22Rv1 (cell line): Measurements from ENCODE around the gene GAB4.

Source experiments
- H3K27ac ChIP-seq: fragments of 450-650 bp; 2 replicates; pipeline ENCODE4 v1.5.1; 2017
- ZFX ChIP-seq: fragments of 450-650 bp; IDR thresholded peaks from 2 replicates; pipeline ENCODE4 v1.6.1; 2017; ENCODE audit warnings: antibody characterized with exemption, borderline replicate concordance
- TF ChIP-seq, protein P1 (sequence below): fragments of 450-650 bp; IDR thresholded peaks from 2 replicates; pipeline ENCODE4 v1.5.1; 2017; ENCODE audit warnings: mild to moderate bottlenecking

Gene GAB4

DNA sequence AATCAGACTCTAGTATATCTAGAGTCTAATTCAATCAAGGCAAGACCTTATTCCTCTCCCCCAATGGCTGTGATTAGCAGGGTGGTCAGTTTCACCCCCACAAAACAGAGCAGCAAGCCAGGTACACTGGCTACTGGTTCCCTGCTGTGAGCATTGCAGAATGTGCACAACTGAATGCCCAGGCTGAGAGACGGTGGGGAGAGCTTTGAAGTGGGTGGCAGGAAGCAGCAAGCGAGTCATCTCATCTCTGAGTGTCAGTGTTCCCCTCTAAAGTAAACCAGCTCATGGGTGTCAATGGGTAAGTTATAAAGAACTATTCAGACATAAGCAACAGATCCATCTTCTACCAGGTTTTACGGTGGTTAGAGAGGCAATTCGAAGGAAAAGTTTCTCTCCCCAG lies 37.6 kb downstream of the GAB4 start:
- H3K27ac ChIP-seq: no peak overlapping the region
- TF ChIP-seq, protein P1, sequence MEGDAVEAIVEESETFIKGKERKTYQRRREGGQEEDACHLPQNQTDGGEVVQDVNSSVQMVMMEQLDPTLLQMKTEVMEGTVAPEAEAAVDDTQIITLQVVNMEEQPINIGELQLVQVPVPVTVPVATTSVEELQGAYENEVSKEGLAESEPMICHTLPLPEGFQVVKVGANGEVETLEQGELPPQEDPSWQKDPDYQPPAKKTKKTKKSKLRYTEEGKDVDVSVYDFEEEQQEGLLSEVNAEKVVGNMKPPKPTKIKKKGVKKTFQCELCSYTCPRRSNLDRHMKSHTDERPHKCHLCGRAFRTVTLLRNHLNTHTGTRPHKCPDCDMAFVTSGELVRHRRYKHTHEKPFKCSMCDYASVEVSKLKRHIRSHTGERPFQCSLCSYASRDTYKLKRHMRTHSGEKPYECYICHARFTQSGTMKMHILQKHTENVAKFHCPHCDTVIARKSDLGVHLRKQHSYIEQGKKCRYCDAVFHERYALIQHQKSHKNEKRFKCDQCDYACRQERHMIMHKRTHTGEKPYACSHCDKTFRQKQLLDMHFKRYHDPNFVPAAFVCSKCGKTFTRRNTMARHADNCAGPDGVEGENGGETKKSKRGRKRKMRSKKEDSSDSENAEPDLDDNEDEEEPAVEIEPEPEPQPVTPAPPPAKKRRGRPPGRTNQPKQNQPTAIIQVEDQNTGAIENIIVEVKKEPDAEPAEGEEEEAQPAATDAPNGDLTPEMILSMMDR: no peak
- no peak for TF ChIP-seq ZFX

DNA sequence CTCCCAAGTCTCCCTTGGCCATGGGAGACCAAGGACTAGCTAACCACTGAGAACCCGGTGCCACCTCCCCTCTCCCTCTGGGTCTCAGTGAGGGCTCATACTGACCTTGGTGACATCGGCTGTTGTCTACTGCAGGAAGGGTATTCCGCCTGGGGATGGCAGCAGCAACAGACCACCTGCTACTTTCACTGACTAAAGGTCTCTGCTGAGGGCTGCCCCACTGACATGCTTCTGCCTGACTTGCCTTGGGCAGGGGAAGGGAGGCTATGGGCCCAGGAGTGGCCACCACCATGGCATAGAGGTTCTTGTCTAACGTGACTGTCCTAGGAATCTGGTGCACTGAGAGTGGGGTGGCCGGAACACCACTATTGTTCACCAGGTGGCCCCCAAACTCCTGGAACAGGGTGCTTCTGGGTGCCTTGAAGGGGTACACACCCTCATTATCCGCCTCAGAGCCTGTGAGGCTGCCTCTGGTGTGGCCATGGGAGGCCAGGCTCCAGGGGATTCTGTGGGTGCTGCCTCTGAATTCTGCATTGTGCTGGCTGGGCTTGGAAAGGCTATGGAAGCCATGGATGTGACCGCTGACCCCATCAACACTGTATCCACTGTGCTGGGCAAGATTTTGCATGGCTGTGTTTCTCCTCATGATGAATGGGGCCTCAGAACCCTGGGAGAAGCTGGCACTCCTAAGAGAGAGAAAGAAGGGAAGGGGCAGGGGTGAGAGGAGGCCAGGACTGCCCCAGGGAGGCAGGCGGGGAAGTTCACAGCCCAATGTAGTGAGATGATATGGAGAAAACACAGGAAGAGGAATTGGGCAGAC lies 38.3 kb downstream of the GAB4 start:
- H3K27ac ChIP-seq: no peak overlapping the region
- TF ChIP-seq ZFX: no peak
- TF ChIP-seq, protein P1: no peak

DNA sequence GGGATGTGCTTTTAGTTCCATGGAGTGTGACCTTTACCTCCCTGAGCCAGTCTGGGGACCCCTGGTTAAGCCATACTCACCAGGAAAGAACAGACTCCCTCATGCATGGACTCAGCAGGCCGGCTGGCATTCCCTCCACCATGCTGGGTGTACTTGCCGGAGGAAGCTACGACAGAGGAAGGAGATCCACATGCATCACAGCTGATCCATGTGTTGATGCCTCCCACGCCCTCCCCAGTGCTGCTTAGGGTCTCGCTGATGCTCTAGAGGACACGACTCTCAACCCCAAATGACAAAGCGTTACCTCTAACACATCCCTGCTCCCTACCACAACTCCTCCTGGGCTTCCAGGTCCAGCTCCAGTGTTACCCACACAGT lies 39.8 kb downstream of the GAB4 start:
- no peak overlapping the region for H3K27ac ChIP-seq
- TF ChIP-seq, protein P1: no peak
- TF ChIP-seq ZFX: no peak

DNA sequence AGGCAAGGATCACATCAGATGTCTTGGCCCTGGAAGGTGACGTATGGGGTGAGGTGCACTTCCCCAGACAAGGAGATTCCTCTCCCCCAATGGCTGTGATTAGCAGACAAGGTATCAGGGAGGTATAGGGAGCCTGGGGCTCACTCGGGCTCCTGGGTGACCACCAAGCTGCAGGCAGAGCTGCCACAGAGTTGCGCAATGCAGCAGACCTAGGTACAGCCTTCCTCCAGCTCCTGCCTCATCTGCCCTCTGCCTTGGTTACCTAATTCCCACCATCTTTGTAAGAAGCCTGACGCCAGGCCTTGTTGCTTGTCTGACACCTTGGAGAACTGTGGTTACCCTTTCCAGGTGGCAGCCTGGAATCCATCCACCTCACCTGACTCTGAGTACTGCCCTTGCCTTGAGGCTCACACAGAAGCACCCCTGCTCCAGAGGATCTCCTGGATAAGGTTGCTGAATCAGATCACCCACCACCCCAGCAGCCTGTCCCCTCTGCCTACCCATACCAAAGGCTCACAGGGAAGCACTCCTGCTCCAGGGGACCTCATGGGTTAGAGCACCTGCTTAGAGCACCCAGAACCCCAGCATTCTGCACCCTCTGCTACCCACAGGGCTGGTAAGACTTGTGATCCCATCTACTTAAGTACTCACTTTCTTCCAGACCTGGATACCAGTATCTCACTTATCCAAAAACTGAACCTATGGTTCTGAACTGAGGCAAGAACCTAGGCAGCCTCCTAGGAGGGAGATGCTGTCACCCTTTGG lies 40.4 kb downstream of the GAB4 start:
- TF ChIP-seq, protein P1: no peak
- TF ChIP-seq ZFX: no peak
- H3K27ac ChIP-seq: no peak overlapping the region

DNA sequence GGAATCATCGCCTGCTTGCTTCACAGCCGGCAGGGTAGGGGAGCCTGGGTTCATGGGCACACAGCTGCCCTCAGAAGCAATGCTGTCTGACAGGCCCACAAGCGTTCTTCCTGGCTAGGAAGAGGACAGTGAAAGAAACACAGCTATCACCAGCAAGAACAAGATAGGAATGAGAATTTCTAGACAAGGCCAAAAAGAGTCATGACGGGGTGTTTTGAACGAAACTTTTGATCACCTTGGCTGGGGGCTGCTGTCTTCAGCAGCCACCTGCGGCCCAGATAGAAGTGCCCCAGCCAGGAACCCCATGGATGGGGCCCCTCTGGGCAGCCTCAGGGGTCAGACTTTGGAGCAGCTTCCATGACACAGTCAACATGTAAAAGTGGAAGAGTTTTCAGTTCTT lies 41.8 kb downstream of the GAB4 start:
- no peak for TF ChIP-seq ZFX
- TF ChIP-seq, protein P1: no peak
- H3K27ac ChIP-seq: no peak overlapping the region

DNA sequence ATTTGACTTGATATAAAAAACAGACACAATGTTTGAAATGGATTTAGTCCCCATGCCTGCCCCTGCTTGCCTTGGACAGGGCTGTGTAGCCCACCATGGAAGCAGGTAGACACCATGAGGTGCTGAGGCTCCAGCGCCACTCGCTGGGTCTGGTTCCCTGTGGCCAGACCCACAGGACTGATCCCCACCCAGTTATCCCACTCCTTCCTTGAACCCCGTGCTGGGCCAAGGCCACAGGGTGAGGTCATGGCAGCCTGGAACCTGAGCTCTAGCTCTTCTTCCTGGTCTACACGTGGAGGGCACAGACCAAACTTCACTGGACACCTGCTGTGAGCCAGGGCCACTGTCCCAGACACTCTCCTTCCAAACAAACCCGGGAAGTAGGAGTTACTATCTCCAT lies 42.5 kb downstream of the GAB4 start:
- TF ChIP-seq, protein P1: no peak
- no peak for TF ChIP-seq ZFX
- H3K27ac ChIP-seq: no peak overlapping the region

DNA sequence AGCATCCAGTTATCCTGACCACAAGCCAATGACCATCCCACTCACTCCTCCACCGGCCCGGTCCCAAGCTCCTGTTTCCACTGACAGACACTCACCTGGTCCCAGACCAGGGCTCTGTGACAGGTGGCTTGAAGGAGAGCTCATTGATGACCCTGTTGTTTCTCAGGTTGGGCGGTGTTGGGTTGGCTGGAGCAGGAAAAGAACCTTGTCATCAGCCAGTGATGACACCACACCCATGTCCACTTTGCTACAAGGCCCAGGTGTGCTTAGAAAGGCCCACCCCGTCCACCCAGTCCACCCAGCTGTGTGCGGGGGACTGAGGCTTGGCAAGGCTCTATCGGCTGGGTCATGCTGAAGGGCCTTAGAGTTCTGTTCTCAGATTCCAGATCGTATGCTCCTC lies 42.9 kb downstream of the GAB4 start:
- no peak overlapping the region for H3K27ac ChIP-seq
- TF ChIP-seq ZFX: no peak
- TF ChIP-seq, protein P1: no peak
